HG02798 (cell line): ENCODE data around the gene ST8SIA4.

ENCODE experiments used
- ATAC-seq: cut with Tn5 transposase; IDR thresholded peaks from one replicate; pipeline ENCODE4 v1.9.1; 2021; ENCODE audit warnings: mild to moderate bottlenecking; ENCODE audit not compliant: unreplicated experiment, poor library complexity

Gene ST8SIA4

DNA sequence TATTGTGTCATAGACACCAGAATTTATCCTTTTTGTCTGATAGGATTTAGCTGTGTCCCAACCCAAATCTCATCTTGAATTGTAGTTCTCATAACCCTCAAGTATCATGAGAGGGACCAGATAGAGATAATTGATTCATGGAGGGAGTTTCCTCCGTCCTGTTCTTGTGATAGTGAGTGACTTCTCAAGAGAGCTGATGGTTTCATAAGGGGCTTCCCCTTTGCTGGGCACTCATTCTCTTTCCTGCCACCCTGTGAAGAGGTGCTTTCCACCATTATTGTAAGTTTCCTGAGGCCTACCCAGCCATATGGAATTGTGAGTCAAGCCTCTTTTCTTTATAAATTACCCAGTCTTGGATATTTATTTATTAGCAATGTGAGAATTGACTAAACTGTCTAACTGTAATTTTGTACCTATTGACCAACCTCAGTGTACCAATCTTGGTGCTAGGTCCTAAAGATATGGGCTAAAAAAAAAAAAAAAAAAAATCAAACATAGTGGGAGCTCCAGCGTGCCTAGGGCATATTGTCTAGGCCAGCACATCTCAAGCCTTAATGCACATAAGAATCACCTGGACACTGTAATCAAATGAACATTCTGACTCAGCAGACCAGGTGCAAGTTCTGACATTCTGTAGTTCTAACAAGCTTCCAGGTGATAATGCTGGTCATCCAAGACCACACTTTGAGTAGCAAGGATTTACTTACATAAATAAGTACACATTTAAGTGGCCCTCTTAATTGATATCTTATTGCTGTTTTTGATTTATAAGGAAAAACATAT lies 30.5 kb downstream of the ST8SIA4 start:
- ATAC-seq, result peak; percentile 66

DNA sequence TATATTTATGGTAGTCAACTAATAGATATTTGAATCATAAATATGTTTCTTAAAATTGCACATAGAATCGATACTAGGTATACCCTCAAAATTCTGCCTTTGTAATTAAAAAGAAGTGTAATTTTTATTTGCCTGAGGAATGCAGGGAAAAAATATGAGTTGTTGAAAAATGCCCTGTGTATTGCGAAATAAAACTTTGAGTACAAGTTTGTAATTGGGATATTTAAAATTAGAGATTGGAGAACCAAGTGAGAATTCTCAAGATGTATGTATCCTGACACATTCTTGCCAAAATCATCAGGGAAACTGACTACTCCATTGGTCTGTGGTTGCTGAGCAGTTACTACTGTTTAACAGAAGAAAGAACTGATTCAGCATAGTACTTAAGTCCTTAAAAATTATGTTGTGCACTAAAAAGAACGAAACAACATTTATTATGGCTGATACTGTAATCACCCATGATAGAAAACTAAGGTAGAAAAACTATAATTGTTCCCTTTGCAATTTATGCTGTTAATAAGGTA lies 36.0 kb downstream of the ST8SIA4 start:
- no peak for ATAC-seq

DNA sequence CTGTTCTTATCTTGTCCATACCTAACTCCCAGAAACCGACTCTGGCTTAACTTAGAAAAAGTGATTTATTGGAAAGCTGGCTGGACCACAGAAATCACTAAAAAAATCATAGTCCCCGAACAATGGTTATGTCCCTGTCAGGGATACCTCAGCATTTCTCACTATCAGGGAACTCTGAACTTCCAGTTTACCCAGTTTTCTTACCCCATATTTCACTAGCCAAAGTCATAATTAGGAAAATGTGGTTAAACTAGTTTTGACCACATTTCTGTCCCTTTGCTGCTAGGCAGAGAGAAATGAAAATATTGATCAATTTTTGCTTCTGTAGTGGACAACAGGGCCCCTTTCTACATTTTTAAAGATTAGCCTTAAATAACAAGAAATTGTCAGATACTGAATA lies 38.2 kb downstream of the ST8SIA4 start:
- no peak for ATAC-seq

DNA sequence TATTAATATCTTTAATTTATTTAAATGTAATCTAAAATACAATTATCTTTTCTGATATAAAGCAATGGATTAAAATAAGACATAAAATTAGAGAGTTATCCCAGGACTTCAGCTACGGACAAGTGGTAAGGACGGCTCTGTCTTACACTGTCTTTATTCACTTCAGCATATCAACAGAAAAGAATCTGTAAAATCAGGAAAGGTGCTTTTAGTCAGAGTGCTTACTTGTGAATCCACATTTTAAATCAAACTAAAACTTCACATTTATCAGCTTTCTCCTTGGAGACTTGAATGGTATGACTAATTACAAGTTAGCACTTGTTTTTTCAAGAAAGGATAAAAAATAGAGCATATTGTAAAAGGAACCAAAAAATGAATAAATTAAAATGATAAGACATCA lies 39.3 kb downstream of the ST8SIA4 start:
- ATAC-seq, result no peak

DNA sequence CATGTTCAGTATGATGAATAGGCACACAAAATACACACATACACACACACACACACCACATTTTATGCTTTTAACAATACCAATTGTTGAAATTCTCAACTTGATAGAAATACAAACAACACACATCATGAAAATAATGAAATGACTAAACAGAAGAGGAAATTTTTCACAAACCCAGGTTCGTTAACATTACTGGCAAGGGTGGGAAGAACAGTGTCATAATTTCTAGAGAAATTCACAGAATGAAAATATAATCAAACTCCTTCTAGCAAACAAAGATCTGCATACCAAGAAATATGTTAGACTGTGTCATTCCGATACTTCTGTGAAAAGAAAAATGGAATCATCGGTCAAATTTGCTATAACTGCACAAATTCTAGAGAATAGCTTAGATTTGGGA lies 41.9 kb downstream of the ST8SIA4 start:
- ATAC-seq, result no peak

DNA sequence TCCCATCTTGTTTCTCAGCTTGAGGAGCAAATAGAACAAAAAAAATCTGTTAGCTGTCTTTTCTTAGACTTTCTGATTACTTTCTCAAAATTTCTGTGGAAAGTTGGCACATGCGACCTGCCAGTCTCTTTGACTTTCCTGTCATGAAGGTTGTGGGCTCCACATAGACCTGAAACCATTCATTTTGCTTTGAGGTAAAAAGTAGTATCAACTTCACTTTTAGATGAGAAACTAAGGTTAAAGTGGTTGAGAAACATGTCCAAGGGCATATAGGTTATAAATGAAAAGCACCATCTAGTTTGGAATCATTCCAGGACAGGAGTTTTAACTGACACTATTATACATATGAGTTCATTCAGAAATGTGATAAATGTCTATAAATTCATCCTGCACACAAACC lies 42.7 kb downstream of the ST8SIA4 start:
- ATAC-seq, result peak; percentile 49

DNA sequence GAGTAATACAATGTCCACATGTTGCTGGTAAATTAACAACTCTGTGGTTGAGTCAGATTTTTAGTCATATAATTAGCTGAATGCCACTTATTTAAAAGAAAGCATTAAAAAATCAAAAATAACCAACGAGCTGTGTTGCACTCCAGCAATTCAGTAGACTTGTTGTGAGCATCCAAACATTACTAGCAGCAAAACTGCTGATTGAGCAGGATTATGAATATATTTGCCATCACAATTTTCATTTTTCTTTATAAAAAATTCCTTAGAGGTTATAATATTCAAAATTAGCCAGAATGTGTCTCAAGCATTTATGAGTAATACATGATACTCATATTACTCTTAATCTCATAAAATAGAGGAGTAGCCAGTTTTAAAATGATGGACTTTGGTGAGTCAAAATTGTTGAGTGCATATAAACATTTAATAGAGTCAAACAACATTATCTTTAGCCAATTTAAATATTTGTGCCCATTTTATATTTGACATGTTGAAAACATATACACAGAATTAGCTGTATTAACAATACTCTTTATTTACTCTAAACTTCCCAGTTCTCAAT lies 44.0 kb downstream of the ST8SIA4 start:
- ATAC-seq, result no peak

DNA sequence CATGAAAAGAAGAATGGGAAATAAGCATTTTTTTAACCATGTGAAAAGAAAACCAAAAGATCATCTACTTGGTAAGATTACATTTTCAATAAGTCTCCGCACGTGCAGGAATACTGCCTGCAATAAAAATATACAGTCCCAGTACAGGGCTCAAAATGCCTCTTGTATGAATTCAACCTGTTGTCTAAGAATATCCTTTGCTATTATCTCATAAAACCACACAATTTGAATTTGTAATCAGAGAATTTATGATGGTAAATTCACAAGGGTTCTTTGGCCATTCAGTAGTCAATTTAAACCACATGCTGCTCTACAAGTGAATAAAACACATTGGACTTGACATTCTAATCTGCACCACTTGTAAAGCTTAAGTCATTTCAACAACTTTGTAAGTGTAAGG lies 46.6 kb downstream of the ST8SIA4 start:
- ATAC-seq, result no peak

DNA sequence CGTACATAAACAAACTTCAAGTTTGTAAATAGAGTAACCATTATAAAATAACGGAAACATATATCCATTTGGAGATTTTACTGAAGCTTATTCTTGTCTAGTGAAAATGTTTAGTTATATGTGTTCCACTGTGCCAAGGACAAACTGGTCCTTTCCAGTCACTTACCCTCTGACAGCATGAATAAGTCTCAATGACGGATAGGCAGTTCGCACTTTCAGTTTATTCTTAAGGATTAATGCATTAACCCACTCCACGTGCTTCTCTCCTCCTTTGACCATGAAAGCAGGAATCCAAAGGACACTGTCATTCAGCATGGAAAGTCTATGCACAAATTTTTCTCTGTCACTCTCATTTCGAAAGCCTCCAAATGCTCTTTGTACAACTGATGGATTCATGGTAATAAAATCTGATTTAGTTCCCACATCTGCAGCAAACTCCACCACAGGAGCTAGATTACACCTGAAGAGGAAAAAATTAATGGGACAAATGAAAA lies 47.1 kb downstream of the ST8SIA4 start:
- ATAC-seq, result no peak

DNA sequence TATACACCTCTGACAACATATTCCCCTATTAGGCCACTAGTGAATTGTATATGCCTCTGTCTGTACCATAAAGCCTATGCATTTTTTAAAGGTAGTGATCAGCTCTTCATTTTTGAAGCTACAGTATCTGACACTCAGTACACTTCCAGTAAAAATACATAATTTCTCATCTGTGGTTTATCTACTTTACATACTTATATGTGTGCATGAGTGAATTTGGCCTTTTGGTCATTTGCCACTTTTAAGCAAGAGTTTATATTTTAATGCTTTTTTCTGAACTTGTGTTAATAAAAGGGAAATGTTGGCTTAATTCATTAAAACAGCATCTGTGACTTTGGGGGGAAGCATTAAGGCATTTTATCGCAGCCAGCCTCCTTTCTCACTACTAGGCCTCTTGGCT lies 47.8 kb downstream of the ST8SIA4 start:
- ATAC-seq, result no peak

DNA sequence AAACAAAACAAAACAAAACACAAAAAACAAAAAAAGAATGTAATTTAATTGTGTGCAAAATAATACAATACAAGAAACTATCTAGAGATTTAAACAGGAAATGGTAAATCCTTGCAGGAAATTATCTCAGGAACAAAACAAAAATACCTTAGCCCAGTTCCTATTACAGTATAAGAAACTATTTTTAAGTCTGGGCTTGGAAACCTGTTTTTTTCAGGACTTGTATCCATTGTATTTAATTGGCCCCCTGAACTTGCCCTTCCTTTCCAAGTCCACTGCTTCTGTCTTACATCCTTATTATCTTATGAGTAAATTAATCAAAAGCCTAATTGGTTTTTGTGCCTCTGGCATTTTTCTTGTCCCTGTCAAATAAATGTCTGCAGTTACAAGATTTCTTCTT lies 48.5 kb downstream of the ST8SIA4 start:
- no peak for ATAC-seq

DNA sequence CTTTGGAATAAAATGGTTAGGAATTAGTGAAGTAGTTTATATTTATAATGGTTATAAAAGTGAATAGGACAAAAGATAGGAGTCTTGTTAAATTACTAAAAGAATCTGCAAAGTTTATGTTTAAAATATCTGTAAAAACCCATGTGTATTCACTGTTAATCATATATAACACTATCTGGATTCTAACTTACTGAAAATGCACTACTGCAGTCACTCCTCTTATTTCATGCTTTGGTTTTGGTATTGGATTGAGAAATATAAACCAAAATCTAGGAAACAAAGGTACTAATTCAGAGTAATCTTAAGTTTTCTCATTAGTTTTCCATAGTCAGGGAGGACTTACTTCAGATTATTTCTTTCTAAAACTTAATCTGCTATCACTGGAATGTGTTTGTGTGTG lies 49.5 kb downstream of the ST8SIA4 start:
- ATAC-seq, result no peak

DNA sequence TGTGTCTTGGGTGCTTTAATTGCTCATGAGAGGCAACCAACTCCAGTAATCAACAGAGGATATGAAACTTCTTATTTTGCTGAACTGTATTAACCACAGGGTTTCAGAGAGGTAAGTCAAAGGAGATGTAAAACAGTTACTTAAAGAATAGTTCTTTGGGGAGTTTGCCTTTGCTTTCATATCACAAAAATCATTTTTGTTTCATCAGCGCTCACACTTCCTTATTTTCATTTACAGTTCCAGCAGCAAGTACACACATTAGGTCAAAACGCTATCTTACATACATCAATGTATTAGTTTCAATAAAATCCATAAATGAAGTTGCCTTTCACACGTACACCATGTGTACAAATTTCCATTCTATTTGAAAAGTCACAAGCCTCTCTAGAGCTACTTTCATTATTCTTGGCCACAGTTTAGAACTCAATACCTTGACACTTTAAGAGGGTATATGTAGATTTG lies 50.1 kb downstream of the ST8SIA4 start:
- ATAC-seq, result peak; percentile 96

DNA sequence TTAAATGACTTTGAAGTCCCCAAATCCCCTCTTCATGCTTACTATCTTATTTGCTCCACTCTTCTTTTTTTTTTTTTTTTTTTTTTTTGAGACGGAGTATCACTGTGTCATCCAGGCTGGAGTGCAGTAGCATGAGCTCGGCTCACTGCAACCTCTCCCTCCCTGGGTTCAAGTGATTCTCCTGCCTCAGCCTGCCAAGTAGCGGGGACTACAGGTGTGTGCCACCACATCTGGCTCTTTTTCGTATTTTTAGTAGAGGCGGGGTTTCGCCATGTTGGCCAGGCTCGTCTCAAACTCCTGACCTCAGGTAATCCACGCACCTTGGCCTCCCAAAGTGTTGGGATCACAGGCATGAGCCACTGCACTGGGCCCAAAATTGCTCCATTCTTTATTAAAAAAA lies 51.0 kb downstream of the ST8SIA4 start:
- no peak for ATAC-seq

DNA sequence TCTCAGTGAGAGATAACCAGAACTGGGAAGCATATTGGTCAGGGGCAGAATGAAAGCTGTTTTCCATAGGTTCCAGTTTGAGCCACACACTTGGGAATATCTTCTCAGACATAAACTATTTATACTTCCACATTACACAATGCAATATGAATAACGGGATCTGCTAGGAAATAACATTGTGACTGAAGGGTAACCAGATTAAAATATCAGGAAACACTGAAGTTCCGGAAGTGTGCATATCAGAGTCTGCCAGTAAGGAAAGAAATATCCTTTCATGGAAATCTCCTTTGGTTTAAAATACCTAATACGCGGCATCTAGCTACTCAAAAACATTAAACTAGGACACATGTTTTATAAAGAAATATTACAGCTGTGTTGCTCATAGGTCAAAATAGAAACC lies 56.3 kb downstream of the ST8SIA4 start:
- ATAC-seq, result no peak

DNA sequence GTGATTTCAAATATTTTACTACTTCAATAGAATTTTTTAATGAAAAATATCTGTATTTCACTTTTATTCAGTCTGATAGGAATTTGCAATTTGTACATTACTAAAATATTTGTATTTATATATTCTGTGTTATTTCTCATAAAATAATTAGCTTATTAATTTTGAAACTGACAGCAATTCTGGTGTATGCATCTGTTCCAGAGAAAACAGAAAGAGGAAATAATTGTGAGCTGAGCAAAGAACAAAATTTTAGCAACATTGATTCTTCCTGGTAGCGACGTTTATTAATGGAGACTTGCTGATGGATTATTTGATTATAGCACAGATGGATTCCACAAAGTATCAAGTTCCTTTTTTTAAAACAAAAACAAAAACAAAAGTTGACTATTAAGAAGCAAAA lies 61.0 kb downstream of the ST8SIA4 start:
- ATAC-seq, result no peak

DNA sequence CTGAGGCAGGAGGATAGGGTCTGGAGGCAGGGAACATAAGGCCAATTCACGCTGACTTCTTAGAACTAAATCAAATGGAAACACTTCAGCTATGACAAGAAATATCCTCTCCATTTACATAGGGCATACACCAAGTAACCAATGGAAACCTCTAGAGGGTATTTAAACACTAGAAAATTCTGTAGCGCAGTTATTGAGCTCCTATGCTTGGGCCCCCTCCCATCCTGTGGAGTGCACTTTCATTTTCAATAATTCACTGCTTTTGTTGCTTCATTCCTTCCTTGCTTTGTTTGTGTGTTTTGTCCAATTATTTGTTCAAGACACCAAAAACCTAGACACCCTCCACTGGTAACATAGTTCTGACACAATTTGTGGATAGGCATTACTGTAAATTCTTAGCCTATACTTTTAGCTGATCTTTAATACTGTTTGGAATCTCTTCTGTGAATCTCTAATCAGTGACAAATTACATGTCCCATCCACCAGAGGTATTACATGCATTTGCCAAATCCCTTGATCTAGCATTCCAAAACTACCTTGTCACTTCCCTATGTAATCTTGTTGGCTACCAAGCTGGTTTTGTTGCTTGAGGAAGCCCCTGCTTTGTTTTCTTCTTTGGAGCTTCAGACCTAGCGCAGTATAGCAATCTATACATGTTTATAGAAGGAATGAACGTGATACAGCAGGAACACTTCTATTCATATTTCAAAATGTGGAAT lies 61.6 kb downstream of the ST8SIA4 start:
- ATAC-seq, result peak; percentile 46

DNA sequence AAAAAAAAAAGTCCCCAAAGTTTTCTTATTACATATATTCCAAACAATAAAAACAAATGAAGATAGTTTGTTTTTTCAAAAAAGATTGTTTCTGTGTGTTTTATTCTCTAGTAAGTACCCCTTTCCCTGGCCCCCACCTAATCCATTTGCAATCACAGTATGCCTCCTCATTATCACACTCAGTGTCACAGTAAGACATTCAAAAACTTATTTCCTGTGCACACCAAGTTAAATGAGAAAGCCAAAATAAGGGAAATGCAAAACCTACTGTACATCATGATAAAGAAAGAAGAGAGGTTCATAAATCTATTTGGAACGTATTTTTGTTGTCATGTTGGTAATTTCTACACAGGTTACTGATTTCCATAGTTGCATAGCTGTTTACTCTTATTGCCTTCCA lies 62.3 kb downstream of the ST8SIA4 start:
- ATAC-seq, result no peak

DNA sequence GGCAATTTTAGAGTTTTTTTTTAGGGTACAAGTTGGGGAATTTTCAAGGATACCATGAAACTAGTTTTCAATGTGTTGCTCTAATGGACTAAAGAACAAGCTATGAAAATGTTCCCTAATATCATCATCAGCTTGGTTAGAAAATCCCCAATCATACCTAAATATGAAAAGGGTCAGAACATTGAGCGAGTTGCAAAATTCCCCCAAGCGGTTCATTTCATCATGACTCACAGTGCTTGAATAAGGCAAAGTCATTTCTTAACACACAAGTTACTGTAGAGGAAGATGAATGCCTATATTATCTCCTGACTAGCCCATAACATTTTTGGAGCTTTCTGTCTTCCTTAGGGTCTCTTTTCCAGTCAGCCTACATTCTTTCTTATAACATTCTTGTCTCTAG lies 62.7 kb downstream of the ST8SIA4 start:
- peak; percentile 83 for ATAC-seq

DNA sequence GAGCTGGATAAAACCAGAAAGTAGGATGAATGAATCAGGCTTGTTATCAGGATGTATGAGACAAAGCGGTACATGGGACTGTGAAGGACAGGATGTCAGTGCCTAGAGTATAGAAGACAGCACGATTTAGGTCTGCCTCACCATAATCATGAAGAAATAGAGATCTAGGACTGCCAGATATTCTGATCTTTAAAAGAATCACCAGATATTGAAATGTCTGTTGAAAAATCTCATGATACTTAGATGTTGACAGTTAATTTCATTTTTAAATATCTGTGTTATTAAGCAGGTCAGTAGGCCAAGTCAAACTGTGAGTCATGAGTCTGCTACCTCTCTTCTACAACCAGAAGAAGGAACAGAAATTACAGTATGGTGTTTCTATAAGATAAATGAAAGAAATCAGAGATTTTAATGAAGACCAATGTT lies 65.0 kb downstream of the ST8SIA4 start:
- peak; percentile 31 for ATAC-seq

DNA sequence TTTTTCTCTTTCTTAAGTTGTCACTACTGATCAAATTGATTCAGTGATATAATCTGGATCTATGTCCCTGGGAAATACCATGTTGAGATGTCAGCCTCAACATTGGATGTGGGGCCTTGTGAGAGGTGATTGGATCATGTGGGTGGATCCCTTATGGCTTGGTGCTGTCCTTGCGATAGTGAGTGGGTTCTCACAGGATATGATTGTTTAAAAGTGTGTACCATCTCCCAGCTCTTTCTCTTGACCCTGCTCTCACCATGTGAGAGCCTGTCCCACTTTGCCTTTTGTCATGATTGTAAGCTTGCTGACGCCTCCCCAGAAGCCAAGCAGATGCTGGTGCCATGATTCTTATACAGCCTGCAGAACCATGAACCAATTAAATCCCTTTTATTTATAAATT lies 68.6 kb downstream of the ST8SIA4 start:
- no peak for ATAC-seq
